GM23338 (cell line): Measurements from ENCODE around the gene CCDC9B.

Source experiments
- CREB1 ChIP-seq: fragments of 250-450 bp; sonication (Bioruptor Pico); IDR thresholded peaks from 2 replicates; pipeline ENCODE4 v1.5.0; 2020; ENCODE audit warnings: low read depth, mild to moderate bottlenecking, moderate library complexity
- EZH2 ChIP-seq: fragments of 200-600 bp; sonication (generic); IDR thresholded peaks from one replicate; pipeline ENCODE4 v1.8.0; 2017; ENCODE audit warnings: antibody characterized with exemption, mild to moderate bottlenecking, low read depth; ENCODE audit not compliant: unreplicated experiment
- EZH2phosphoT487 ChIP-seq: fragments of 200-600 bp; sonication (generic); IDR thresholded peaks from one replicate; pipeline ENCODE4 v1.8.1; 2018; ENCODE audit warnings: antibody characterized with exemption; ENCODE audit not compliant: unreplicated experiment
- JUNB ChIP-seq: IDR thresholded peaks from one replicate; pipeline ENCODE4 v1.6.1; 2016; ENCODE audit warnings: antibody characterized with exemption; ENCODE audit not compliant: unreplicated experiment
- NANOG ChIP-seq: IDR thresholded peaks from 2 replicates; pipeline ENCODE4 v1.6.1; 2016; ENCODE audit warnings: antibody characterized with exemption, borderline replicate concordance
- POLR2AphosphoS5 ChIP-seq: IDR thresholded peaks from 2 replicates; pipeline ENCODE4 v1.6.1; 2016; ENCODE audit warnings: antibody characterized with exemption, low read depth
- STAT1 ChIP-seq: IDR thresholded peaks from one replicate; pipeline ENCODE4 v1.6.1; 2016; ENCODE audit warnings: antibody characterized with exemption; ENCODE audit not compliant: unreplicated experiment
- ZNF114 ChIP-seq: fragments of 250-450 bp; sonication (Bioruptor Pico); IDR thresholded peaks from 2 replicates; pipeline ENCODE4 v1.5.0; 2020; ENCODE audit warnings: mild to moderate bottlenecking, moderate library complexity
- ZNF331 ChIP-seq: fragments of 250-450 bp; sonication (Bioruptor Pico); IDR thresholded peaks from 2 replicates; pipeline ENCODE4 v1.5.0; 2020; ENCODE audit warnings: low read depth, mild to moderate bottlenecking, moderate library complexity
- TF ChIP-seq, protein P1 (sequence below), 2 experiments: fragments of 200-600 bp in 1 of 2; sonication (generic) in 1 of 2; conservative IDR thresholded peaks; 2 replicates each; pipeline versions ENCODE4 v1.5.1 to v1.6.1; 2016 to 2017; ENCODE audit warnings: antibody characterized with exemption in 2 of 2, low read depth in 2 of 2, mild to moderate bottlenecking in 2 of 2, moderate library complexity in 1 of 2
- TF ChIP-seq, protein P2 (sequence below): IDR thresholded peaks from one replicate; pipeline ENCODE4 v1.6.1; 2018; ENCODE audit warnings: antibody characterized with exemption; ENCODE audit not compliant: unreplicated experiment
- TF ChIP-seq, protein P3 (sequence below): fragments of 250-450 bp; sonication (Bioruptor Pico); IDR thresholded peaks from 2 replicates; pipeline ENCODE4 v1.5.0; 2020; ENCODE audit warnings: mild to moderate bottlenecking, moderate library complexity
- TF ChIP-seq, protein P4 (sequence below): IDR thresholded peaks from 2 replicates; pipeline ENCODE4 v1.6.1; 2016; ENCODE audit warnings: antibody characterized with exemption

DNA sequence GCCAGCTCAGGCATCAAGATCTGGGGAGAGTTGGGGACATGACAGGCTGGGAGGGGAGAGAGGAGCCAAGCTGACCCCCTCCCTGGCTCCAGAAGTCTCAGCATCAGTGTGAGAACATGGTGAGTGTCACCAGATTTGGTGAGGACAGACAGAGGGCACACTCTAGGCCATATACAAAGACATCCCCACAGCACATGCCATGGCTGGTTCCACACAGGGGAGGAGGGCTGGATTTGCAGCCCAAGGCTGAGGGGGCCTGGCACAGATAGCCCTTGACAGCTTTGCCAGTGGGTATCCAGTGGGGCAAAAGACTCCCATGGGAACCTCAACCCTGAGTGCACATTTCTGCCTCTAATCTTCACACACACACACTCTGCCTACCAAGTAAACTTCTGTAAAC lies 47.7 kb downstream of the CCDC9B start:
- TF ChIP-seq, protein P1, sequence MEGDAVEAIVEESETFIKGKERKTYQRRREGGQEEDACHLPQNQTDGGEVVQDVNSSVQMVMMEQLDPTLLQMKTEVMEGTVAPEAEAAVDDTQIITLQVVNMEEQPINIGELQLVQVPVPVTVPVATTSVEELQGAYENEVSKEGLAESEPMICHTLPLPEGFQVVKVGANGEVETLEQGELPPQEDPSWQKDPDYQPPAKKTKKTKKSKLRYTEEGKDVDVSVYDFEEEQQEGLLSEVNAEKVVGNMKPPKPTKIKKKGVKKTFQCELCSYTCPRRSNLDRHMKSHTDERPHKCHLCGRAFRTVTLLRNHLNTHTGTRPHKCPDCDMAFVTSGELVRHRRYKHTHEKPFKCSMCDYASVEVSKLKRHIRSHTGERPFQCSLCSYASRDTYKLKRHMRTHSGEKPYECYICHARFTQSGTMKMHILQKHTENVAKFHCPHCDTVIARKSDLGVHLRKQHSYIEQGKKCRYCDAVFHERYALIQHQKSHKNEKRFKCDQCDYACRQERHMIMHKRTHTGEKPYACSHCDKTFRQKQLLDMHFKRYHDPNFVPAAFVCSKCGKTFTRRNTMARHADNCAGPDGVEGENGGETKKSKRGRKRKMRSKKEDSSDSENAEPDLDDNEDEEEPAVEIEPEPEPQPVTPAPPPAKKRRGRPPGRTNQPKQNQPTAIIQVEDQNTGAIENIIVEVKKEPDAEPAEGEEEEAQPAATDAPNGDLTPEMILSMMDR (conservative IDR thresholded peaks at IDR 0.05; ENCODE audit: low read depth in 2 of 2): no peak
- TF ChIP-seq POLR2AphosphoS5 (no peak), EZH2 (no peak), STAT1 (no peak), EZH2phosphoT487 (no peak), NANOG (no peak), CREB1 (CRISPR knock-in tag) (no peak), JUNB (no peak), ZNF331 (no peak), ZNF114 (CRISPR knock-in tag) (no peak)
- TF ChIP-seq, protein P2, sequence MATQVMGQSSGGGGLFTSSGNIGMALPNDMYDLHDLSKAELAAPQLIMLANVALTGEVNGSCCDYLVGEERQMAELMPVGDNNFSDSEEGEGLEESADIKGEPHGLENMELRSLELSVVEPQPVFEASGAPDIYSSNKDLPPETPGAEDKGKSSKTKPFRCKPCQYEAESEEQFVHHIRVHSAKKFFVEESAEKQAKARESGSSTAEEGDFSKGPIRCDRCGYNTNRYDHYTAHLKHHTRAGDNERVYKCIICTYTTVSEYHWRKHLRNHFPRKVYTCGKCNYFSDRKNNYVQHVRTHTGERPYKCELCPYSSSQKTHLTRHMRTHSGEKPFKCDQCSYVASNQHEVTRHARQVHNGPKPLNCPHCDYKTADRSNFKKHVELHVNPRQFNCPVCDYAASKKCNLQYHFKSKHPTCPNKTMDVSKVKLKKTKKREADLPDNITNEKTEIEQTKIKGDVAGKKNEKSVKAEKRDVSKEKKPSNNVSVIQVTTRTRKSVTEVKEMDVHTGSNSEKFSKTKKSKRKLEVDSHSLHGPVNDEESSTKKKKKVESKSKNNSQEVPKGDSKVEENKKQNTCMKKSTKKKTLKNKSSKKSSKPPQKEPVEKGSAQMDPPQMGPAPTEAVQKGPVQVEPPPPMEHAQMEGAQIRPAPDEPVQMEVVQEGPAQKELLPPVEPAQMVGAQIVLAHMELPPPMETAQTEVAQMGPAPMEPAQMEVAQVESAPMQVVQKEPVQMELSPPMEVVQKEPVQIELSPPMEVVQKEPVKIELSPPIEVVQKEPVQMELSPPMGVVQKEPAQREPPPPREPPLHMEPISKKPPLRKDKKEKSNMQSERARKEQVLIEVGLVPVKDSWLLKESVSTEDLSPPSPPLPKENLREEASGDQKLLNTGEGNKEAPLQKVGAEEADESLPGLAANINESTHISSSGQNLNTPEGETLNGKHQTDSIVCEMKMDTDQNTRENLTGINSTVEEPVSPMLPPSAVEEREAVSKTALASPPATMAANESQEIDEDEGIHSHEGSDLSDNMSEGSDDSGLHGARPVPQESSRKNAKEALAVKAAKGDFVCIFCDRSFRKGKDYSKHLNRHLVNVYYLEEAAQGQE: no peak
- TF ChIP-seq, protein P3, sequence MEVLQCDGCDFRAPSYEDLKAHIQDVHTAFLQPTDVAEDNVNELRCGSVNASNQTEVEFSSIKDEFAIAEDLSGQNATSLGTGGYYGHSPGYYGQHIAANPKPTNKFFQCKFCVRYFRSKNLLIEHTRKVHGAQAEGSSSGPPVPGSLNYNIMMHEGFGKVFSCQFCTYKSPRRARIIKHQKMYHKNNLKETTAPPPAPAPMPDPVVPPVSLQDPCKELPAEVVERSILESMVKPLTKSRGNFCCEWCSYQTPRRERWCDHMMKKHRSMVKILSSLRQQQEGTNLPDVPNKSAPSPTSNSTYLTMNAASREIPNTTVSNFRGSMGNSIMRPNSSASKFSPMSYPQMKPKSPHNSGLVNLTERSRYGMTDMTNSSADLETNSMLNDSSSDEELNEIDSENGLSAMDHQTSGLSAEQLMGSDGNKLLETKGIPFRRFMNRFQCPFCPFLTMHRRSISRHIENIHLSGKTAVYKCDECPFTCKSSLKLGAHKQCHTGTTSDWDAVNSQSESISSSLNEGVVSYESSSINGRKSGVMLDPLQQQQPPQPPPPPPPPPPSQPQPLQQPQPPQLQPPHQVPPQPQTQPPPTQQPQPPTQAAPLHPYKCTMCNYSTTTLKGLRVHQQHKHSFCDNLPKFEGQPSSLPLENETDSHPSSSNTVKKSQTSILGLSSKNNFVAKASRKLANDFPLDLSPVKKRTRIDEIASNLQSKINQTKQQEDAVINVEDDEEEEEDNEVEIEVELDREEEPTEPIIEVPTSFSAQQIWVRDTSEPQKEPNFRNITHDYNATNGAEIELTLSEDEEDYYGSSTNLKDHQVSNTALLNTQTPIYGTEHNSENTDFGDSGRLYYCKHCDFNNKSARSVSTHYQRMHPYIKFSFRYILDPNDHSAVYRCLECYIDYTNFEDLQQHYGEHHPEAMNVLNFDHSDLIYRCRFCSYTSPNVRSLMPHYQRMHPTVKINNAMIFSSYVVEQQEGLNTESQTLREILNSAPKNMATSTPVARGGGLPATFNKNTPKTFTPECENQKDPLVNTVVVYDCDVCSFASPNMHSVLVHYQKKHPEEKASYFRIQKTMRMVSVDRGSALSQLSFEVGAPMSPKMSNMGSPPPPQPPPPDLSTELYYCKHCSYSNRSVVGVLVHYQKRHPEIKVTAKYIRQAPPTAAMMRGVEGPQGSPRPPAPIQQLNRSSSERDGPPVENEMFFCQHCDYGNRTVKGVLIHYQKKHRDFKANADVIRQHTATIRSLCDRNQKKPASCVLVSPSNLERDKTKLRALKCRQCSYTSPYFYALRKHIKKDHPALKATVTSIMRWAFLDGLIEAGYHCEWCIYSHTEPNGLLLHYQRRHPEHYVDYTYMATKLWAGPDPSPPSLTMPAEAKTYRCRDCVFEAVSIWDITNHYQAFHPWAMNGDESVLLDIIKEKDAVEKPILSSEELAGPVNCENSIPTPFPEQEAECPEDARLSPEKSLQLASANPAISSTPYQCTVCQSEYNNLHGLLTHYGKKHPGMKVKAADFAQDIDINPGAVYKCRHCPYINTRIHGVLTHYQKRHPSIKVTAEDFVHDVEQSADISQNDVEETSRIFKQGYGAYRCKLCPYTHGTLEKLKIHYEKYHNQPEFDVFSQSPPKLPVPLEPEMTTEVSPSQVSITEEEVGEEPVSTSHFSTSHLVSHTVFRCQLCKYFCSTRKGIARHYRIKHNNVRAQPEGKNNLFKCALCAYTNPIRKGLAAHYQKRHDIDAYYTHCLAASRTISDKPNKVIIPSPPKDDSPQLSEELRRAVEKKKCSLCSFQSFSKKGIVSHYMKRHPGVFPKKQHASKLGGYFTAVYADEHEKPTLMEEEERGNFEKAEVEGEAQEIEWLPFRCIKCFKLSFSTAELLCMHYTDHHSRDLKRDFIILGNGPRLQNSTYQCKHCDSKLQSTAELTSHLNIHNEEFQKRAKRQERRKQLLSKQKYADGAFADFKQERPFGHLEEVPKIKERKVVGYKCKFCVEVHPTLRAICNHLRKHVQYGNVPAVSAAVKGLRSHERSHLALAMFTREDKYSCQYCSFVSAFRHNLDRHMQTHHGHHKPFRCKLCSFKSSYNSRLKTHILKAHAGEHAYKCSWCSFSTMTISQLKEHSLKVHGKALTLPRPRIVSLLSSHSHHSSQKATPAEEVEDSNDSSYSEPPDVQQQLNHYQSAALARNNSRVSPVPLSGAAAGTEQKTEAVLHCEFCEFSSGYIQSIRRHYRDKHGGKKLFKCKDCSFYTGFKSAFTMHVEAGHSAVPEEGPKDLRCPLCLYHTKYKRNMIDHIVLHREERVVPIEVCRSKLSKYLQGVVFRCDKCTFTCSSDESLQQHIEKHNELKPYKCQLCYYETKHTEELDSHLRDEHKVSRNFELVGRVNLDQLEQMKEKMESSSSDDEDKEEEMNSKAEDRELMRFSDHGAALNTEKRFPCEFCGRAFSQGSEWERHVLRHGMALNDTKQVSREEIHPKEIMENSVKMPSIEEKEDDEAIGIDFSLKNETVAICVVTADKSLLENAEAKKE (CRISPR knock-in tag): no peak
- TF ChIP-seq, protein P4, sequence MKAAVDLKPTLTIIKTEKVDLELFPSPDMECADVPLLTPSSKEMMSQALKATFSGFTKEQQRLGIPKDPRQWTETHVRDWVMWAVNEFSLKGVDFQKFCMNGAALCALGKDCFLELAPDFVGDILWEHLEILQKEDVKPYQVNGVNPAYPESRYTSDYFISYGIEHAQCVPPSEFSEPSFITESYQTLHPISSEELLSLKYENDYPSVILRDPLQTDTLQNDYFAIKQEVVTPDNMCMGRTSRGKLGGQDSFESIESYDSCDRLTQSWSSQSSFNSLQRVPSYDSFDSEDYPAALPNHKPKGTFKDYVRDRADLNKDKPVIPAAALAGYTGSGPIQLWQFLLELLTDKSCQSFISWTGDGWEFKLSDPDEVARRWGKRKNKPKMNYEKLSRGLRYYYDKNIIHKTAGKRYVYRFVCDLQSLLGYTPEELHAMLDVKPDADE: no peak
